HepG2 (cell line): ENCODE measurements around the gene ZNF628. TPM values are rescaled to one million over a fixed set of nuclear protein-coding genes. Genes with fewer than 3 reads are reported as not detected.
A peak's percentile ranks its signal among the peaks of the same experiment; 100 is the strongest.

Experiments
- GPN1 ChIP-seq: sonication (generic); formaldehyde crosslinking; IDR thresholded peaks from 2 replicates; pipeline ENCODE4 v1.5.1; 2020; ENCODE audit warnings: missing genetic modification reagents, borderline replicate concordance
- MAZ ChIP-seq, 2 experiments: sonication (generic) in 1 of 2; formaldehyde crosslinking in 1 of 2; IDR thresholded peaks; 2 replicates each; pipeline versions ENCODE4 v1.5.0 to v1.6.1; 2012 to 2020; ENCODE audit warnings: low read depth in 2 of 2, mild to moderate bottlenecking in 2 of 2, borderline replicate concordance in 1 of 2, improper control_type of control experiment in 1 of 2, low read length in 1 of 2, missing genetic modification reagents in 1 of 2, moderate library complexity in 1 of 2
- NR1H2 ChIP-seq: sonication (generic); formaldehyde crosslinking; IDR thresholded peaks from 2 replicates; pipeline ENCODE4 v1.8.1; 2022; ENCODE audit warnings: low read depth, missing genetic modification reagents, borderline replicate concordance
- ZBTB21 ChIP-seq: sonication (generic); formaldehyde crosslinking; IDR thresholded peaks from 2 replicates; pipeline ENCODE4 v1.4.0; 2020; ENCODE audit warnings: missing genetic modification reagents
- ZFP36 ChIP-seq: fragments of 150-350 bp; IDR thresholded peaks from 2 replicates; pipeline ENCODE4 v1.6.1; 2018; ENCODE audit warnings: borderline replicate concordance, low read length, low read depth; ENCODE audit not compliant: partially characterized antibody
- ZNF282 ChIP-seq: fragments of 450-650 bp; IDR thresholded peaks from 2 replicates; pipeline ENCODE4 v1.6.1; 2018; ENCODE audit not compliant: partially characterized antibody
- ZNF318 ChIP-seq: sonication (generic); formaldehyde crosslinking; IDR thresholded peaks from 2 replicates; pipeline ENCODE4 v1.4.0; 2020; ENCODE audit warnings: mild to moderate bottlenecking, missing genetic modification reagents
- ZNF343 ChIP-seq: sonication (generic); formaldehyde crosslinking; IDR thresholded peaks from 2 replicates; pipeline ENCODE4 v1.4.0; 2020; ENCODE audit warnings: mild to moderate bottlenecking, missing genetic modification reagents
- ZNF382 ChIP-seq: sonication (generic); formaldehyde crosslinking; IDR thresholded peaks from 2 replicates; pipeline ENCODE4 v1.5.0; 2020; ENCODE audit warnings: missing genetic modification reagents, mild to moderate bottlenecking, borderline replicate concordance
- ZNF510 ChIP-seq: sonication (generic); formaldehyde crosslinking; IDR thresholded peaks from 2 replicates; pipeline ENCODE4 v1.4.0; 2020; ENCODE audit warnings: low read depth, mild to moderate bottlenecking, missing genetic modification reagents
- polyA plus RNA-seq, 8 experiments: library from polyadenylated mRNA; depleted of rRNA in 3 of 8; stranded (reverse) in 7 of 8; unstranded in 1 of 8; fragments of >200 nt; fragmentation: Illumina TruSeq in 4 of 8; extraction: Trizol in 4 of 8; gene quantifications; 2 replicates each; pipeline versions ENCODE4 v1.2.1 to v1.2.3, GENCODE V29; 2011 to 2016; ENCODE audit warnings: low read depth in 4 of 8, missing spikeins in 1 of 8, mixed read lengths in 1 of 8; ENCODE audit not compliant: insufficient read depth in 1 of 8
- total RNA-seq, 5 experiments: library from RNA; depleted of rRNA; stranded (reverse); fragments of >200 nt; fragmentation: Illumina TruSeq; extraction: Trizol; gene quantifications; 2 replicates each; pipeline ENCODE4 v1.2.3, GENCODE V29; 2016; ENCODE audit warnings: low read depth in 1 of 5
- TF ChIP-seq, protein P1 (sequence below): sonication (generic); formaldehyde crosslinking; IDR thresholded peaks from 2 replicates; pipeline ENCODE4 v1.4.0; 2020; ENCODE audit warnings: missing genetic modification reagents
- TF ChIP-seq, protein P2 (sequence below): sonication (generic); formaldehyde crosslinking; IDR thresholded peaks from 2 replicates; pipeline ENCODE4 v1.5.1; 2020; ENCODE audit warnings: mild to moderate bottlenecking, missing genetic modification reagents, moderate library complexity

Gene ZNF628
- total and polyA plus RNA-seq, 2 of the 13 experiments (the other 11 are each of a cell fraction or from before 2014, with no cell fraction given) = 0.54 to 1.2 TPM

DNA sequence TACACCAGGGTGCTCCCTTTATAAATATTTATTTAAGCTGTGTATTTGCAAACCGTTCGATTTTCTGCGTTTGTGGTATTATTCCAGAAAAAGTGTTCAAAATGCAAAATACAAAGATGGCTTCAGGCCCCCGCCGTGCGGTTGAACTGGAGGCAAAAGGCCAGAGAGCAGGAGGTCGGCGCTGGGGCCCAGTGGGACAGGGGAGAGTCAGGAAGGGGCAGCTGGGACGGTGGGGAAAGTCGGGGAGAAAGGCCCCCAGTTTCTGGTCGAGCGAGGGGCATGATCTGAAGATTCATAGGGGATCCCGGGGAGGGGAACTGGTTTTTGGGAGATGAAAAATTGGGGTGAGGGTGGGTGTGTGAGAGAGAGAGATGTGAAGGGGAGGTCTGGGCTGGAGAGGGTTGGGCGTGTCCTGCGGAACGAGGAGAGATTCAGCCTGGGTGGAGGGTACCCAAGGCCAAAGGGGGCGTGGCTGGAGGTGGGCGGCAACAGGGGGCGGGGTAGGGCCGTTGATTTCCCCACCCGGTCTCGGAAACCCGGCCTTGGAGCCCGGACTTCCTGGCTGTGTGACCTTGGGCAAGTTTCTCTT lies 15.7 kb upstream of the ZNF628 start (continued):
- TF ChIP-seq ZNF382 = no peak
- TF ChIP-seq, protein P1, sequence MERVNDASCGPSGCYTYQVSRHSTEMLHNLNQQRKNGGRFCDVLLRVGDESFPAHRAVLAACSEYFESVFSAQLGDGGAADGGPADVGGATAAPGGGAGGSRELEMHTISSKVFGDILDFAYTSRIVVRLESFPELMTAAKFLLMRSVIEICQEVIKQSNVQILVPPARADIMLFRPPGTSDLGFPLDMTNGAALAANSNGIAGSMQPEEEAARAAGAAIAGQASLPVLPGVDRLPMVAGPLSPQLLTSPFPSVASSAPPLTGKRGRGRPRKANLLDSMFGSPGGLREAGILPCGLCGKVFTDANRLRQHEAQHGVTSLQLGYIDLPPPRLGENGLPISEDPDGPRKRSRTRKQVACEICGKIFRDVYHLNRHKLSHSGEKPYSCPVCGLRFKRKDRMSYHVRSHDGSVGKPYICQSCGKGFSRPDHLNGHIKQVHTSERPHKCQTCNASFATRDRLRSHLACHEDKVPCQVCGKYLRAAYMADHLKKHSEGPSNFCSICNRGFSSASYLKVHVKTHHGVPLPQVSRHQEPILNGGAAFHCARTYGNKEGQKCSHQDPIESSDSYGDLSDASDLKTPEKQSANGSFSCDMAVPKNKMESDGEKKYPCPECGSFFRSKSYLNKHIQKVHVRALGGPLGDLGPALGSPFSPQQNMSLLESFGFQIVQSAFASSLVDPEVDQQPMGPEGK = no peak; the same call in 1 of the 2 replicates
- 0 out of 2 replicates have a peak, but pooled peaks have one; percentile 8 for TF ChIP-seq ZNF510 (CRISPR knock-in tag)
- no peak for TF ChIP-seq ZNF282
- TF ChIP-seq MAZ (IDR thresholded peaks at IDR 0.05; ENCODE audit: borderline replicate concordance, low read depth, low read length) = 0 out of 2 replicates have a peak, but pooled peaks have one; percentile 51
- peak; percentile 48; the same call in 1 of the 2 replicates for TF ChIP-seq MAZ (CRISPR knock-in tag; IDR thresholded peaks at IDR 0.05; ENCODE audit: low read depth)
- TF ChIP-seq GPN1 (CRISPR knock-in tag) = no peak
- no peak for TF ChIP-seq ZBTB21 (CRISPR knock-in tag)
- TF ChIP-seq ZFP36 = no peak
- no peak for TF ChIP-seq ZNF318 (CRISPR knock-in tag)
- TF ChIP-seq, protein P2, sequence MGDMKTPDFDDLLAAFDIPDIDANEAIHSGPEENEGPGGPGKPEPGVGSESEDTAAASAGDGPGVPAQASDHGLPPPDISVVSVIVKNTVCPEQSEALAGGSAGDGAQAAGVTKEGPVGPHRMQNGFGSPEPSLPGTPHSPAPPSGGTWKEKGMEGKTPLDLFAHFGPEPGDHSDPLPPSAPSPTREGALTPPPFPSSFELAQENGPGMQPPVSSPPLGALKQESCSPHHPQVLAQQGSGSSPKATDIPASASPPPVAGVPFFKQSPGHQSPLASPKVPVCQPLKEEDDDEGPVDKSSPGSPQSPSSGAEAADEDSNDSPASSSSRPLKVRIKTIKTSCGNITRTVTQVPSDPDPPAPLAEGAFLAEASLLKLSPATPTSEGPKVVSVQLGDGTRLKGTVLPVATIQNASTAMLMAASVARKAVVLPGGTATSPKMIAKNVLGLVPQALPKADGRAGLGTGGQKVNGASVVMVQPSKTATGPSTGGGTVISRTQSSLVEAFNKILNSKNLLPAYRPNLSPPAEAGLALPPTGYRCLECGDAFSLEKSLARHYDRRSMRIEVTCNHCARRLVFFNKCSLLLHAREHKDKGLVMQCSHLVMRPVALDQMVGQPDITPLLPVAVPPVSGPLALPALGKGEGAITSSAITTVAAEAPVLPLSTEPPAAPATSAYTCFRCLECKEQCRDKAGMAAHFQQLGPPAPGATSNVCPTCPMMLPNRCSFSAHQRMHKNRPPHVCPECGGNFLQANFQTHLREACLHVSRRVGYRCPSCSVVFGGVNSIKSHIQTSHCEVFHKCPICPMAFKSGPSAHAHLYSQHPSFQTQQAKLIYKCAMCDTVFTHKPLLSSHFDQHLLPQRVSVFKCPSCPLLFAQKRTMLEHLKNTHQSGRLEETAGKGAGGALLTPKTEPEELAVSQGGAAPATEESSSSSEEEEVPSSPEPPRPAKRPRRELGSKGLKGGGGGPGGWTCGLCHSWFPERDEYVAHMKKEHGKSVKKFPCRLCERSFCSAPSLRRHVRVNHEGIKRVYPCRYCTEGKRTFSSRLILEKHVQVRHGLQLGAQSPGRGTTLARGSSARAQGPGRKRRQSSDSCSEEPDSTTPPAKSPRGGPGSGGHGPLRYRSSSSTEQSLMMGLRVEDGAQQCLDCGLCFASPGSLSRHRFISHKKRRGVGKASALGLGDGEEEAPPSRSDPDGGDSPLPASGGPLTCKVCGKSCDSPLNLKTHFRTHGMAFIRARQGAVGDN (CRISPR knock-in tag) = no peak; the same call in 1 of the 2 replicates
- TF ChIP-seq NR1H2 (CRISPR knock-in tag) = no peak
- TF ChIP-seq ZNF343 (CRISPR knock-in tag) = no peak
